Mammary epithelial cell (primary cell): ENCODE data around the gene ARHGAP26.

Source experiments
- EZH2 ChIP-seq: IDR thresholded peaks from 2 replicates; pipeline ENCODE4 v1.6.1; 2012; ENCODE audit warnings: low read length, inconsistent platforms, borderline replicate concordance
- TF ChIP-seq, protein P1 (sequence below), 2 donors: IDR thresholded peaks in 1 of 2; conservative IDR thresholded peaks in 1 of 2; 2 replicates each; pipeline ENCODE4 v1.5.1; 2011 to 2012; ENCODE audit warnings: inconsistent platforms in 2 of 2, low read length in 2 of 2, mild to moderate bottlenecking in 2 of 2, control low read depth in 1 of 2, low read depth in 1 of 2; ENCODE audit not compliant: insufficient read depth in 1 of 2; ENCODE audit errors: extremely low read depth in 1 of 2

DNA sequence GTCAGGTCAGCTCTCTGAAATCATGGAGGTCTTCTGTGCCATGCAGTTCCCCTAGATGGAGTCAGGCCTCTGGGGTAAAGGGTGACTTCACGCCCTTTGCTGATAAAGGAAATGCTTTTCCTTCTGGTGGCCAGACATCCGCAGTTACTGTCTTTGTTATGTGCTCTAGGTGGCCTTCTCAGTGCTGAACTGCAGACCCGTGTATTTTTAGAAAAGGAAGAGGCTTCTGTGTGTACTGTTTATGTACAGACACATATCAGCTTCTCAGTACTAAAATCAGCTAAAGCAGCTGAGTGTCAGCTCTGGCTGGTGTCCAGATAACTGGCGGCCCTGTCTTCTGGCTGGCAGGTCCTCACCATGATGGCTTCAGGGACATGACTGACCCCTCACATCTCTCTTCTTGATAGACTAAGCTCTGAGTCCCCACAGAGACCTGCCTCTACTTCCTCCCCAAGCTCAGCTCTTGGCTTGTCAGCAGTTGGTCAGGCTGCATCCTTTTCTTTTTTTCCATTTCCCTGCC is 75.3 kb downstream of the ARHGAP26 start:
- TF ChIP-seq, protein P1, sequence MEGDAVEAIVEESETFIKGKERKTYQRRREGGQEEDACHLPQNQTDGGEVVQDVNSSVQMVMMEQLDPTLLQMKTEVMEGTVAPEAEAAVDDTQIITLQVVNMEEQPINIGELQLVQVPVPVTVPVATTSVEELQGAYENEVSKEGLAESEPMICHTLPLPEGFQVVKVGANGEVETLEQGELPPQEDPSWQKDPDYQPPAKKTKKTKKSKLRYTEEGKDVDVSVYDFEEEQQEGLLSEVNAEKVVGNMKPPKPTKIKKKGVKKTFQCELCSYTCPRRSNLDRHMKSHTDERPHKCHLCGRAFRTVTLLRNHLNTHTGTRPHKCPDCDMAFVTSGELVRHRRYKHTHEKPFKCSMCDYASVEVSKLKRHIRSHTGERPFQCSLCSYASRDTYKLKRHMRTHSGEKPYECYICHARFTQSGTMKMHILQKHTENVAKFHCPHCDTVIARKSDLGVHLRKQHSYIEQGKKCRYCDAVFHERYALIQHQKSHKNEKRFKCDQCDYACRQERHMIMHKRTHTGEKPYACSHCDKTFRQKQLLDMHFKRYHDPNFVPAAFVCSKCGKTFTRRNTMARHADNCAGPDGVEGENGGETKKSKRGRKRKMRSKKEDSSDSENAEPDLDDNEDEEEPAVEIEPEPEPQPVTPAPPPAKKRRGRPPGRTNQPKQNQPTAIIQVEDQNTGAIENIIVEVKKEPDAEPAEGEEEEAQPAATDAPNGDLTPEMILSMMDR (conservative IDR thresholded peaks at IDR 0.05 in 1 of 2, IDR thresholded peaks at IDR 0.05 in 1 of 2; ENCODE audit: extremely low read depth in 1 of 2, insufficient read depth in 1 of 2, low read depth in 1 of 2, low read length in 2 of 2) = no peak
- no peak for TF ChIP-seq EZH2
